Neural progenitor cell (in vitro differentiated cells): ENCODE measurements around the gene AXIN2. TPM values are rescaled to one million over a fixed set of nuclear protein-coding genes. Genes with fewer than 3 reads are reported as not detected.

Experiments
- DNase-seq: peaks from one replicate; pipeline ENCODE4 v3.0.0-alpha.2; 2016; ENCODE audit warnings: low spot score
- H2AFZ ChIP-seq: fragments of 200-600 bp; sonication (generic); replicated peaks from 2 replicates; pipeline ENCODE4 v1.6.1; 2016; ENCODE audit warnings: antibody characterized with exemption
- H3F3A ChIP-seq: fragments of 200-600 bp; sonication (generic); 2 replicates; pipeline ENCODE4 v1.6.1; 2016; ENCODE audit warnings: antibody characterized with exemption, low read depth
- H3K27ac ChIP-seq: fragments of 200-600 bp; sonication (generic); 2 replicates; pipeline ENCODE4 v1.5.1; 2016; ENCODE audit warnings: mild to moderate bottlenecking
- H3K27me3 ChIP-seq: fragments of 200-600 bp; sonication (generic); 2 replicates; pipeline ENCODE4 v1.6.1; 2016; ENCODE audit warnings: mild to moderate bottlenecking, moderate library complexity
- H3K36me3 ChIP-seq: fragments of 200-600 bp; sonication (generic); 2 replicates; pipeline ENCODE4 v1.5.1; 2016
- H3K4me1 ChIP-seq: fragments of 200-600 bp; sonication (generic); 2 replicates; pipeline ENCODE4 v1.6.1; 2016; ENCODE audit warnings: mixed run types
- H3K4me2 ChIP-seq: fragments of 200-600 bp; sonication (generic); 2 replicates; pipeline ENCODE4 v1.6.1; 2016
- H3K4me3 ChIP-seq: fragments of 200-600 bp; sonication (generic); 2 replicates; pipeline ENCODE4 v1.5.1; 2016
- H3K79me2 ChIP-seq: fragments of 200-600 bp; sonication (generic); 2 replicates; pipeline ENCODE4 v1.6.1; 2016; ENCODE audit warnings: low read depth
- H3K9ac ChIP-seq: fragments of 200-600 bp; sonication (generic); 2 replicates; pipeline ENCODE4 v1.6.1; 2016
- H3K9me3 ChIP-seq: fragments of 200-600 bp; sonication (generic); 2 replicates; pipeline ENCODE4 v1.5.1; 2016; ENCODE audit warnings: low read depth
- H4K20me1 ChIP-seq: fragments of 200-600 bp; sonication (generic); 2 replicates; pipeline ENCODE4 v1.6.1; 2016; ENCODE audit warnings: low read depth
- H3K27ac Mint-ChIP-seq: 3 replicates; pipeline ENCODE4 v1.8.0; 2021; ENCODE audit warnings: mixed read lengths
- H3K27me3 Mint-ChIP-seq: 2 replicates; pipeline ENCODE4 v1.8.0; 2022; ENCODE audit warnings: low read depth, mild to moderate bottlenecking, inconsistent platforms, moderate library complexity, mixed read lengths; ENCODE audit not compliant: insufficient read depth
- H3K36me3 Mint-ChIP-seq: 3 replicates; pipeline ENCODE4 v1.8.0; 2021; ENCODE audit warnings: mixed read lengths
- H3K4me1 Mint-ChIP-seq: 3 replicates; pipeline ENCODE4 v1.8.0; 2021; ENCODE audit warnings: mixed read lengths
- H3K4me3 Mint-ChIP-seq: 3 replicates; pipeline ENCODE4 v1.8.0; 2021; ENCODE audit warnings: mild to moderate bottlenecking, moderate library complexity, mixed read lengths
- H3K9me3 Mint-ChIP-seq: 3 replicates; pipeline ENCODE4 v1.8.0; 2020; ENCODE audit warnings: mixed read lengths
- EZH2 ChIP-seq: fragments of 200-600 bp; sonication (generic); IDR thresholded peaks from 2 replicates; pipeline ENCODE4 v1.6.1; 2017; ENCODE audit warnings: antibody characterized with exemption, mild to moderate bottlenecking, moderate library complexity
- EZH2phosphoT487 ChIP-seq: fragments of 200-600 bp; sonication (generic); IDR thresholded peaks from 2 replicates; pipeline ENCODE4 v1.6.1; 2017; ENCODE audit warnings: antibody characterized with exemption
- total RNA-seq: library from RNA; depleted of rRNA; stranded (reverse); fragments of >200 nt; gene quantifications from 2 replicates; pipeline ENCODE4 v1.2.3, GENCODE V29; 2015; ENCODE audit warnings: low replicate concordance
- TF ChIP-seq, protein P1 (sequence below): fragments of 200-600 bp; sonication (generic); IDR thresholded peaks from 2 replicates; pipeline ENCODE4 v1.5.1; 2017; ENCODE audit warnings: antibody characterized with exemption, mild to moderate bottlenecking

AXIN2 gene
- total RNA-seq, 1 donor from 2014 or later: 22.0 TPM

DNA sequence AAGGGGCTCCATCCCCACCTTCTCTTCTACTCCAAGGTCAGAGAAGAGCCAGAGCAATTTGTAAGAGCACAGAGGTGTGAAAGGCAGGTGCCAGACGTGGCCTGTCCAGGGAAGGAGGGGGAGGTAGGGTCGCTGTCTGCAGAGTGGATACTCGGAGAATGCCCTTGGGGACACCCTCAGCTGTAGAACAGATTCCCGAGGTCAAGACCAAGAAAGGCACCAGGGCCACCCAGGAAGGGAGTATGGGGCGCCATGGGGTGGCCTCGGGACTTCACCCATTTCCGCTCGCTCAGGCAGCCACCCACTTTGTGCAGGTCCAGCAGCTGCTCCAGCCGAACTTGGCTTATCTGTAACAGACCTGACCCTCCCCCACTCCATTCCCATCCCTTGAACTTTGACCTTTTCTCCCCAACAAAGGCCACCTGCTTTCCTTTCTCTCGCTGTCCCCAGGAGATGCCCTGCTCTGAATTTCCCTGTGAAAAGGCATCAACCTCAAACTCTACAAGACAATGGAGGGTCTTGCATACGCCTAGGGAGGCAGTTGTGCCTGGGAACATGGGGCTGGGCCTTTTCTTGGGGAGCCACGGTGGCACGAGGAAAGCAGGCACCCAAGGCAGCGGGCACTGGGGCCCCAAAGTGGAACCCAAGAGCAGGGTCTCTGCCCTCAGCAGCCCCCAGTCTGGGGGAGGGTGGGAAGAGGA, 11.3 kb upstream of the AXIN2 start:
- Mint-ChIP-seq H3K36me3 (peaks cover 5% of the 10 kb centered on the region), H3K27ac (peak overlapping the region; percentile 86), H3K4me1 (peaks cover 47% of the 10 kb centered on the region), H3K4me3 (peak overlapping the region; percentile 74), H3K27me3 (peaks cover 19% of the 10 kb centered on the region), H3K9me3 (no peaks in the 10 kb centered on the region)
- H3K9me3 ChIP-seq: no peaks in the 10 kb centered on the region
- H3F3A ChIP-seq: peaks cover 17% of the 10 kb centered on the region
- no peak overlapping the region for H3K27ac ChIP-seq
- peak; percentile 70 for DNase-seq
- no peak overlapping the region for H2AFZ ChIP-seq
- H4K20me1 ChIP-seq: peaks cover 22% of the 10 kb centered on the region
- H3K36me3 ChIP-seq: no peaks in the 10 kb centered on the region
- H3K27me3 ChIP-seq: peaks cover 45% of the 10 kb centered on the region
- H3K4me3 ChIP-seq: peak overlapping the region; percentile 5
- H3K9ac ChIP-seq: no peak overlapping the region
- H3K4me2 ChIP-seq: peak overlapping the region; percentile 52
- TF ChIP-seq, protein P1, sequence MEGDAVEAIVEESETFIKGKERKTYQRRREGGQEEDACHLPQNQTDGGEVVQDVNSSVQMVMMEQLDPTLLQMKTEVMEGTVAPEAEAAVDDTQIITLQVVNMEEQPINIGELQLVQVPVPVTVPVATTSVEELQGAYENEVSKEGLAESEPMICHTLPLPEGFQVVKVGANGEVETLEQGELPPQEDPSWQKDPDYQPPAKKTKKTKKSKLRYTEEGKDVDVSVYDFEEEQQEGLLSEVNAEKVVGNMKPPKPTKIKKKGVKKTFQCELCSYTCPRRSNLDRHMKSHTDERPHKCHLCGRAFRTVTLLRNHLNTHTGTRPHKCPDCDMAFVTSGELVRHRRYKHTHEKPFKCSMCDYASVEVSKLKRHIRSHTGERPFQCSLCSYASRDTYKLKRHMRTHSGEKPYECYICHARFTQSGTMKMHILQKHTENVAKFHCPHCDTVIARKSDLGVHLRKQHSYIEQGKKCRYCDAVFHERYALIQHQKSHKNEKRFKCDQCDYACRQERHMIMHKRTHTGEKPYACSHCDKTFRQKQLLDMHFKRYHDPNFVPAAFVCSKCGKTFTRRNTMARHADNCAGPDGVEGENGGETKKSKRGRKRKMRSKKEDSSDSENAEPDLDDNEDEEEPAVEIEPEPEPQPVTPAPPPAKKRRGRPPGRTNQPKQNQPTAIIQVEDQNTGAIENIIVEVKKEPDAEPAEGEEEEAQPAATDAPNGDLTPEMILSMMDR: no peak
- TF ChIP-seq EZH2 (no peak), EZH2phosphoT487 (no peak)
- H3K4me1 ChIP-seq: peaks cover 17% of the 10 kb centered on the region
- no peaks in the 10 kb centered on the region for H3K79me2 ChIP-seq

DNA sequence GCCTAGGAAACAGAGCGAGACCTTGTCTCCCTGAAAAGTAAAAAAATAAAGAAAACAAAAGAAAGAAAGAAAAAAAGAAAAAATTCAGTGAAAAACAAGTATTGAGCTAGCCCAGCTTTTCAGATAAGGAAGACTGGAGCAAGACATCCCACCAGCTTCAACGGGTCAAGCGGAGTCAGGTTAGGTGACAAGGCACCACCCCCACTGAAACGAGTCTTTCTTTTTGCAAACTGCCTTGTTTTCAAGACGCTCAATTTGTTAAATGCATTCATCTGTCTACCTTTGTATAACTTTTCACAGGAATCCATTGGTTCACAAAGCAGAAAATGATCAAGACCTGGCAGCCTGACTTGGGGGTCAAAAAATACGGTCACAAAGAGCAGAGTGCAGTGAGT, 10.7 kb upstream of the AXIN2 start:
- H3K4me2 ChIP-seq: peak overlapping the region; percentile 52
- H3K27ac Mint-ChIP-seq: peak overlapping the region; percentile 64

DNA sequence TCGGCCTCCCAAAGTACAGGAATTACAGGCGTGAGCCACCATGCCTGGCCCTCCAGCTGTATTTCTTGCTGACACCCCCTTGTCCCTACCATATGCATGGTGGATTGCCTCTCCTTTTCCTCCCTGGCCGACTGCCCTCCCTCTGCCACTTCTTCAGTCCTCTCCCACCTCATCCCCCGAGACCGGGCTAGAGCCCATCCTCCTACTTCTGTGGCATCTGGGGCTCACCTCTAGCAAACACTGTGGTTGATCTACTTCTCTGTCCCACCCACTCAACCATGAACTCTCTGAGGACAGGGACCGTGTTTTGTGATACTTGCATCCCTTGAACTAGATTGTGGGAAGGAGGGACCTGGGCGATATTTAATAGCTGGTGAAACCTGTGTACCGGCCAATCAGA, 7.5 kb upstream of the AXIN2 start:
- peaks cover 22% of the 10 kb centered on the region for H4K20me1 ChIP-seq
- H3K27ac ChIP-seq: no peak overlapping the region
- no peak overlapping the region for H3K9ac ChIP-seq
- H3K4me2 ChIP-seq: no peak overlapping the region
- Mint-ChIP-seq H3K36me3 (peaks cover 5% of the 10 kb centered on the region), H3K4me3 (no peak overlapping the region), H3K27me3 (peaks cover 19% of the 10 kb centered on the region), H3K9me3 (no peaks in the 10 kb centered on the region), H3K27ac (peak overlapping the region; percentile 74), H3K4me1 (peaks cover 52% of the 10 kb centered on the region)
- no peaks in the 10 kb centered on the region for H3K36me3 ChIP-seq
- H3K9me3 ChIP-seq: no peaks in the 10 kb centered on the region
- no peak for DNase-seq
- peaks cover 24% of the 10 kb centered on the region for H3F3A ChIP-seq
- H2AFZ ChIP-seq: no peak overlapping the region
- no peaks in the 10 kb centered on the region for H3K79me2 ChIP-seq
- H3K4me3 ChIP-seq: no peak overlapping the region
- TF ChIP-seq EZH2: no peak
- TF ChIP-seq, protein P1: no peak
- no peak for TF ChIP-seq EZH2phosphoT487
- H3K4me1 ChIP-seq: peaks cover 29% of the 10 kb centered on the region
- H3K27me3 ChIP-seq: peaks cover 38% of the 10 kb centered on the region

More for the DNA sequence above, 10.7 kb upstream of the AXIN2 start:
- Histone ChIP-seq H3K27ac (no peak overlapping the region), H3K9me3 (no peaks in the 10 kb centered on the region), H3K27me3 (peaks cover 45% of the 10 kb centered on the region), H2AFZ (no peak overlapping the region), H4K20me1 (peaks cover 22% of the 10 kb centered on the region), H3F3A (peaks cover 17% of the 10 kb centered on the region), H3K9ac (no peak overlapping the region), H3K4me1 (peaks cover 17% of the 10 kb centered on the region), H3K36me3 (no peaks in the 10 kb centered on the region), H3K79me2 (no peaks in the 10 kb centered on the region), H3K4me3 (no peak overlapping the region)
- no peaks in the 10 kb centered on the region for H3K9me3 Mint-ChIP-seq
- no peak for DNase-seq
- H3K36me3 Mint-ChIP-seq: peaks cover 5% of the 10 kb centered on the region
- peak overlapping the region; percentile 22 for H3K4me3 Mint-ChIP-seq
- H3K27me3 Mint-ChIP-seq: peaks cover 19% of the 10 kb centered on the region
- H3K4me1 Mint-ChIP-seq: peaks cover 46% of the 10 kb centered on the region
- TF ChIP-seq EZH2phosphoT487 (no peak), EZH2 (no peak)
- TF ChIP-seq, protein P1: no peak
